GM19099 (cell line): ENCODE measurements around the gene TNFAIP8.
A peak's percentile ranks its signal among the peaks of the same experiment; 100 is the strongest.

ENCODE experiments used
- POLR2A ChIP-seq: IDR thresholded peaks from 3 replicates; pipeline ENCODE4 v1.6.1; 2011; ENCODE audit warnings: low read depth; ENCODE audit not compliant: insufficient read length; ENCODE audit errors: extremely low read depth

The TNFAIP8 gene

DNA sequence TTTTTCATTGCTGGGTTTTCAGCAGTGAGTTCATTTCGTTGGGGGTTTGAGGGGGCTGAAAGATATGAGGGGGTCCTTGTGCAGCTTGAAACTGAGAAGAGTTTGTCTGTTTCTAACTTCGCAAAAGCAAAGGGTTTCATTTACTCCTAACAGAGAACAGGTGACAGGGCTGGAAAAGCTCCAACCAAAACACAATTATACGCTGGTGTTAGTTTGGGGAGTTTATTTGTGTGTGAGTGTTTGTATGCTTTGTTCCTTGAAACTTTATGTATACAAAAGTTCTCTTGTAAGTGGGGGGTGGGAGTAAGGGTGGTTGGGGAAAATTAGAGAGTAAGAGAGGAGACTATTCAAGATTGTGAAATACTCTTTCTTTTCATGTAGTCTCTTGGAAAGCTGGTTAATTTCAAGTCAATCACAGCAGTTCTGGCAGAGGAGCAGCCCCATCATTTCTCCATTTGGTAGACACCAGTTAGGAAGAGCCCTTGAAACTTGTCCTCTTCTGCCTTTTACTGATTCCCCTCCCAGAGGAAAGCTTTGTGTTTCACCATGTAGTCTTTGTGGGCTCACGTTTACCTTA lies 881 bp downstream of the TNFAIP8 start:
- TF ChIP-seq POLR2A = no peak

- TF ChIP-seq POLR2A = no peak
Observed at GRCh38 chr5:119357270-119357669, 1.5 kb downstream of the TNFAIP8 start.

DNA sequence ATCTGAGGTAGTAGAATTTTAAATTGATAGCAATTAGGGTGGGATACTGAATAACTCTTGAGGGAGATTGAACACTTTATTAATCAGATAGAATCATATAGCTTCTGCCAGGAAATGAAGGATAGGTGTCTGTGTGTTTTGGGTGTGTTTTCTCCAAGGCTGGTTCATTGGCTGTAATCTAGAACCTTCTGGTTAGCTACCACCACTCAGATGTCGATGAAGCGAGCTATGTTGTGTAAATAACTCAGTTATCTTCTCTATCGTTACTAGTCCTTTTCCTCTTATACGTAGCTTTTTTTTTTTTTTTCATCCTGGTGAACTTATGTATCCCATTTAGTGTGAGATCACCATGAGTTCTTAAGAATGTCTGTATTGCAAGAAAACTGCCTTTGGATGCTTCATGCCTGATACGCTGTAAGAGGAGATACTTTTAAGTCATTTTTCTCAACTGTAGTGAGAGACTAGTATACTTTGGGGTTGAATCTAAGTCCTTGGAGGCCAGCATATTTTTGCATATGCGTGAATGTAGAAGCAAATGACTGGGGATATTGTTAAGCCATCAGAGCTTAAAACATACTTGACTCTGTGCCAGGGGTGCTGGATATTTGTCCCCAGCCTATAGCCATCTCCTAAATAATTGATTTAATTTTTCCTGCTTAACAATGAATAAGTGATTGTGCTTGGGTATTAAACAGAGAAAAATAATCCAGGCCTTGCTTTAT lies 2.1 kb downstream of the TNFAIP8 start:
- TF ChIP-seq POLR2A = peak; percentile 12

- no peak for TF ChIP-seq POLR2A
Observed at GRCh38 chr5:119358530-119358900, 2.7 kb downstream of the TNFAIP8 start.

DNA sequence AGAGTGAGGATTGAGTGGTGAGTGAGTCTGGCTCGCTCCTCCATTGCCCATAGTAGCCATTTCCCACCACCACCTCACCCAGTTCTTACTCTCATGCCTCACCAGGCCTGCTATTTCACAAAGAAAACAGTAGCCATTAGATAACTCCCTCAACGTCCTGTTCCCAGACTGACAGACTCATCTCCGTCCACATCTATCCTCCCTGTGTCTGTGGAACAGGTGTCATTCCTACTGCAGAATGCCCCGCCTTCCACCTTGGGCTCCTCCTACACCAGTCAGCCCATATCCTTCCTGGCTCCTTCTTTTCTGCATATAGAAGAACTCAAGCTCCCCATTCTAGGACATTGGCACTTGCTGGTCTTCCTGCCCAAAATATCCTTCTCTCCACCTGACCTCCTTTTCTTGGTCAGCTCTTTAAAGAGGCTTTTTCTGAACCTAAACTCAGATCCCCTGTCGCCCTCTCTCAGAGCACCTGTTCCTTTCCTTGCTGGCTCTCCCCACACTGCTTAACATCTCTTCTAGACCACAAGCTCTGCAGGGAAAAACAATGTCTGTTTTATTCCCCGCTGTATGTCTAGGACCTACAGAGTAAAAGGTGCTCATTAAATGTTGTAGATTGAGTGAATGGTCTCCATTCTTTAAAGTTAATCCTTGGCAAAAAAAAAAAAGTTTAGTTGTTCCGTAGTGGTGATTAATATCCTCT lies 3.2 kb downstream of the TNFAIP8 start:
- no peak for TF ChIP-seq POLR2A

GRCh38 chr5:119359737-119360413 lies 4.1 kb downstream of the TNFAIP8 start:
- TF ChIP-seq POLR2A = no peak

DNA sequence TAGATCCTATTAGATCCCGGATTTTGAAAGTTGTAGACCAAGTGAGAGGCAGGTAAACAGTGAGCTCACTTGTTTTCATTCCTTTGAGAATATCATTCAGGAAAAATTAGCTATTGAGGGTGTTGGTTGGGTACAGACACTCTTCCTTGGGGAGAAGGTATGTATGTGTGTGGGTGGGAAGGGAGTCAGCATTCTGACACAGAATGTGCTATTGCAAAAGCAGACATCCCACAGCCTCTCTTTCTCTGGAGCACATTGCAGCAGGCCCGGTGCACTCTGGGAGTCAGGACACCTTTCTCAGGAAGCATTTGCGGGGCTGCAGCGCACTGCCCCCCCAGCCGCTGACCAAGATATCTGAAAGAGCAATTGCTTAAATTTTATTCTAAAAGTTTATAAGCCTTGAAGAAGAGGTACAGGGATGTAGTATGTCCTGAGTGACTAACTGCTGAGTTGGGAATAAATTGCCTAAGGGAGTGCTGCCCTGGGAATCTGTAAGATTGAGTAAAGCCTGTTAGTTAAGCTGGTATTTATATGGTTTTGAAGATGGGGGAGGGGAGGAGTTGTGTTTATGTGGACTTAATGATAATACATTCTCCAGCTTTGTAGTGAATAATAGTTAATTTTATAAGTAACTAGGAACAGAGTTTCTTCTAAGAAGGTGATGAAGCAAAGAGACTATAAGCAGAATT lies 5.2 kb downstream of the TNFAIP8 start:
- TF ChIP-seq POLR2A = no peak

GRCh38 chr5:119361594-119362125 lies 5.8 kb downstream of the TNFAIP8 start:
- no peak for TF ChIP-seq POLR2A

- TF ChIP-seq POLR2A = no peak
Observed at GRCh38 chr5:119362714-119363113, 6.9 kb downstream of the TNFAIP8 start.

- no peak for TF ChIP-seq POLR2A
Observed at GRCh38 chr5:119363271-119363670, 7.5 kb downstream of the TNFAIP8 start.

DNA sequence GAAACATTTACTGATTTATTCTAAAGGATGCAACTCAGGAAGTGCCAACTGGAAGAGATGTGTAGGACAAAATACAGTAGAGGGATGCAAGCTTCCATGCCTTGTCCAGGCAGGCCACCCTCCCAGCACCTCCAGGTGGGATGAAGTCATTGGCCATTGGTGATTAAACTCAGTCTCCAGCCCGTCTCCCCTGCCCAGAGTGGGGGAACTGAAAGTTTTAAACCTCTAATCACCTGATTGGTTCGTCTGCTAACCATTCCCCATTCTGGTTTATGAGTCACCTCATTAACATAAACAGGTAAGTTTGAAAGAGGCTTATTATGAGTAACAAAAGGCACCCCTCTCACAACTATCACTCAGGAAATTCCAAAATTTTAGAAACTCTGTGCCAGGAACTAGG lies 8.1 kb downstream of the TNFAIP8 start:
- no peak for TF ChIP-seq POLR2A

DNA sequence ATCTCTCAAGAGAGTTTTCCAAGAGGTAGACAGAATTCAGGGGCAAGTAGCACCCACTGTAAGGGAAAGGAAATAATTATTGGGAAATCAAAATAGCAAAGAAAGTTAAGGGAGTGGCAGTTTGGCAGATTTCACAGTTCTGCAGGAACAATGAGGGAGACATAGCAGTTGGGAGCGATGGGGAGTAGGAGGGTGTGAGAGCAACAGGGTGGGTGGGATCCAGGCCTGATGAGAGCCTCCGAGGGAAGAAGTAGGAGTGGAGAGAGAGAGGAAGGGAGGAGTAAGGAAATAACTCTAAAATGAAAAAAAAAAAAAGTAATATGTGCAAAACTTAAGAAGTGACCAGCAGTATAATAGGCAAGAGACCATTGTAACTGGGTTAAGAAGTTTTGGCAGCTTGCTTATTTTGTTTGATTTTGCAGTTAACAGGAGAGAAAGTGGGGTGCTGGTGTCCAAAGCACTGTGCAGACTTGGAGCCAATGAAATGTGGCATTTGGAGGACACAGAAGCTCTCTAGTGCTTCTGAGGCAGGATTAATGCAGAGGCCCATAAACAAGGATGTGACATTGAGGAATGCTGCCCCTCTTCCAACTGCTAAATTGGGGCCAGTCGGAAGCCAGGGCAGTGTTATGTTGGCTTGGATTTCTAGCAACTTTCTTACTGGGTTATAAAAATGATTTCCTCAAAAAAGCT lies 10.2 kb downstream of the TNFAIP8 start:
- no peak for TF ChIP-seq POLR2A

GRCh38 chr5:119366540-119366881 lies 10.7 kb downstream of the TNFAIP8 start:
- TF ChIP-seq POLR2A = no peak

GRCh38 chr5:119367502-119368237 lies 11.9 kb downstream of the TNFAIP8 start:
- TF ChIP-seq POLR2A = no peak
